Stimulated activated CD4-positive, alpha-beta T cell treated with anti-CD3 and anti-CD28 coated beads, Interleukin-12 subunit alpha, Interleukin-12 subunit beta, amount 100 ng/mL, for 48 hours (primary cell): ENCODE data around the gene RDH13.
A peak's percentile ranks its signal among the peaks of the same experiment; 100 is the strongest.
"Not testable (repeated sequence)": the region's sequence is repeated elsewhere in the genome, so short reads cannot be mapped to it uniquely, and the experiment has no call there.

Source experiments
- DNase-seq, 3 donors: peaks; one replicate each; pipeline ENCODE4 v3.0.0-alpha.2; 2020; ENCODE audit warnings: low read depth in 2 of 3, low spot score in 1 of 3

Gene RDH13

GRCh38 chr19:55077106-55077505 is 14.2 kb upstream of the RDH13 start:
- no peak for DNase-seq

- DNase-seq: no peak
Measured at GRCh38 chr19:55076321-55076720, 13.4 kb upstream of the RDH13 start.

- no peak for DNase-seq
Measured at GRCh38 chr19:55075371-55075998, 12.5 kb upstream of the RDH13 start, which contains the start of gene EPS8L1. TSS of gene EPS8L1 (plus strand) at chr19:55075869. CDS start at chr19:55076445, 576 bp downstream.

GRCh38 chr19:55071913-55072312 is 9.0 kb upstream of the RDH13 start:
- no peak for DNase-seq

- DNase-seq: peak in 1 of 3 donors; percentile 19
Measured at GRCh38 chr19:55071129-55071502, 8.2 kb upstream of the RDH13 start.

GRCh38 chr19:55070466-55071128 is 7.6 kb upstream of the RDH13 start:
- no peak for DNase-seq

GRCh38 chr19:55069865-55070197 is 6.9 kb upstream of the RDH13 start:
- DNase-seq: no peak

GRCh38 chr19:55068950-55069864 is 6.3 kb upstream of the RDH13 start:
- DNase-seq: no peak

GRCh38 chr19:55067869-55068268 is 4.9 kb upstream of the RDH13 start:
- no peak for DNase-seq

- DNase-seq: no peak
Measured at GRCh38 chr19:55066107-55066709, 3.3 kb upstream of the RDH13 start.

GRCh38 chr19:55065516-55065915 is 2.6 kb upstream of the RDH13 start:
- DNase-seq: not testable (repeated sequence)

- DNase-seq: no peak
Measured at GRCh38 chr19:55063492-55063843, 520 bp upstream of the RDH13 start.

- not testable (repeated sequence) for DNase-seq
Measured at GRCh38 chr19:55060287-55060686, 2.7 kb downstream of the RDH13 start.

GRCh38 chr19:55058781-55059610 is 4.0 kb downstream of the RDH13 start:
- no peak for DNase-seq

GRCh38 chr19:55056827-55057226 is 6.1 kb downstream of the RDH13 start:
- DNase-seq: no peak

GRCh38 chr19:55053735-55054134 is 9.2 kb downstream of the RDH13 start:
- no peak for DNase-seq

GRCh38 chr19:55050749-55051532 is 12.0 kb downstream of the RDH13 start:
- DNase-seq: no peak

GRCh38 chr19:55048446-55048845 is 14.5 kb downstream of the RDH13 start:
- no peak for DNase-seq

- DNase-seq: no peak
Measured at GRCh38 chr19:55047951-55048350, 15.0 kb downstream of the RDH13 start.
